GM18951 (cell line): ENCODE measurements around the gene SAMHD1.
"Not testable (repeated sequence)": the region's sequence is repeated elsewhere in the genome, so short reads cannot be mapped to it uniquely, and the experiment has no call there.

Experiments
- POLR2A ChIP-seq: IDR thresholded peaks from 4 replicates; pipeline ENCODE4 v1.6.1; 2011; ENCODE audit warnings: mild to moderate bottlenecking; ENCODE audit not compliant: insufficient read length, insufficient read depth; ENCODE audit errors: extremely low read depth
- in situ Hi-C: fragments of 300-500 bp; cut with MboI; formaldehyde crosslinking; loops from one replicate; pipeline ENCODE4 v1.12.0; 2022; ENCODE audit warnings: low sequenced_read_pairs, mixed read lengths, inconsistent platforms; ENCODE audit not compliant: unreplicated experiment

Gene SAMHD1

DNA sequence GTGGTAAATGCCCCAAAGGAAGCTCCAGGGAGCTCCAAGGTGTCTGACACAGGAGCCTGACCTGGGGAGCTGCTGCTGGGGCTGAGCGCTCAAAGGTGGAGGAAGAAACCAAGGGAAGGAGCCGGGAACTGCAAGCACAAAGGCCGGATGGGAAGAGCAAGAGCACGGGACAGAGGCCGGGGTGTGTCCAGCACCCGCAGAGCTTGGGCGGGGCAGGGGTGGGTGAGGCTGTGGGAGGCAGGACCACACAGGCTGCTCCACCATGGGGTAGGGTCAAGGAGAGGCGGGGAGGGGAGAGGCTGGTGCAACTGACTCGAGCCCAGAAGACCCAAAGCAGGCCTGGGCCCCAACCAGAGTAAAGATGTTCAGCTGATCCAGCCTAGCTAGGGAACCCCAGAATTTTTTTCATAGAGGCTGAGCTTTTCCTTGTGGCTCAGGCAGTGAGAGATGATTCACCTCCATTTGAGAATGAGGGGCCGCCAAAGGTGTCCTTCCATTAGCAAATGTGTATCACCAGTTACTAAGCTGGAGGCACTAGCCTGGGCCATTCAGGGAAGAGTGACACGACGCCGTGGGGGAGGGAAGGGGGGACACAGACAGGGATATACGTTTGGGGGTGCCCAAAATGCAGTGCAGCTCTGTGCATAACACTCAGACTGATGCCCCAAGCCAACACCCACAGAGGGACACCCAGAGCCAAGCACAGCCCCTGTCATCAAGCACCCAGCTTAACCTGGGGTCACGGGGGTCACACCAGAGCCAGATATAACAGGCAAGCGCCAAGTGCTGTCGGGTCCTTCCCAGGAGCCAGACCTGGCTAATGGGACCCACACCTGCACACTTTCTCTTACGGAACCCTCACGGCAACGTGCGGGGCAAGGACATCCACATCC is 96.9 kb downstream of the SAMHD1 start:
- in situ Hi-C loops: no loop called here

DNA sequence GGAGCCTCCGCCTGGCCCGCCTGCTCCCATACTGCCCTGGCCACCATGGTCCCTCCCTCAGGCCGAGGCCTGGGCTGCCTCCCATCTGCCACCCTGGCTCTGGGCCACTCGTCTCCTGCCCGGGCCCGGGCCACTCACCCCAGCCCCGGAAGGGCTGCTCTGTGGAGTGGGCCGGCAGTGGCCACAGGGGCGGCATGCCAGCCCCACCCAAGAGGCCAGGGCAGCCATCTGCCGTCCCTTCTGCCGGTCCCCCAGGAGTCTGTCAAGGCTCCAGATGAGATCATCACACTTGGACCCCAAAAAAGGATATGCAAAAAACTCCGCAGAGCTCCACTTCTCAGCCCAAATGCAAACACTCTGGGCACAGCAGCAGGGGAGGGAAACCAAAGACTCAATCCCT is 99.3 kb downstream of the SAMHD1 start:
- in situ Hi-C loops: no loop called here
- TF ChIP-seq POLR2A: no peak

More for the DNA sequence above, 96.9 kb downstream of the SAMHD1 start:
- no peak for TF ChIP-seq POLR2A

DNA sequence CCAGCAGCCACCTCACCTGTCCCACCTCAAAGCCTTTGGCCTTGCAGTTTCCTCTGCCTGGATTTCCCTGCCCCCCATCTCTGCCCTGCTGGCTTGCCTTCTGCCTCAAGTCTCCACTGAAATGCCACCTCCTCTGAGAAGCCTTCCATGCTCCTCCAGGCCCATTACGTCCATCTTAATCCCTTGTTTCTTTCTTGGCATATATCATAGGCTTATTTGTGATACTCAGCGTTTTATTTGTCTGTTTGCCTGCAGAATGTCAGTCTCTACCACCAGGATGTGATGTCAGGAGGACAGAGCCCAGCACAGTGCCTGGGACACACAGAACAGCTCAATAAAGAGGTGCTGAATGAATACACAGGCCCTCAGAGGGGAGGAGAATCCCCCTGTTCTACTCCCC is 100.0 kb downstream of the SAMHD1 start:
- TF ChIP-seq POLR2A: no peak
- in situ Hi-C loops: no loop called here

DNA sequence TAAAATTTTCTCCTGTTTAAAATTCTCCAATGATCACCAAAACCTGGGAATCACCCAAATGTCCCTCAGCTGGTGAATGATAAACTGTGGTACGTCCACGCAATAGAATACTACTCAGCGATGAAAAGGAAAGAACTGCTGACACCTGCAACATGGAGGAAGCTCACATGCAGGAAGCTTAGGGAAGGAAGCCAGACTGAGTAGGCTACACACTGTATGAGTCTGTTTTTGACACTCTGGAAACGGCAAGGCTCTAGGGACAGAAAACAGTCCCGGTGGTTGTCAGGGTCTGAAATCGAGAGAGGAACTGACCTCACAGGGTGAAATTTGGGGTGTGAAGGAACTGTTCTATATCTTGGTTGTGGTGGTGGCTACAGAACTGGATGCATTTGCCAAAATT is 100.7 kb downstream of the SAMHD1 start:
- TF ChIP-seq POLR2A: no peak
- in situ Hi-C loops: no loop called here

DNA sequence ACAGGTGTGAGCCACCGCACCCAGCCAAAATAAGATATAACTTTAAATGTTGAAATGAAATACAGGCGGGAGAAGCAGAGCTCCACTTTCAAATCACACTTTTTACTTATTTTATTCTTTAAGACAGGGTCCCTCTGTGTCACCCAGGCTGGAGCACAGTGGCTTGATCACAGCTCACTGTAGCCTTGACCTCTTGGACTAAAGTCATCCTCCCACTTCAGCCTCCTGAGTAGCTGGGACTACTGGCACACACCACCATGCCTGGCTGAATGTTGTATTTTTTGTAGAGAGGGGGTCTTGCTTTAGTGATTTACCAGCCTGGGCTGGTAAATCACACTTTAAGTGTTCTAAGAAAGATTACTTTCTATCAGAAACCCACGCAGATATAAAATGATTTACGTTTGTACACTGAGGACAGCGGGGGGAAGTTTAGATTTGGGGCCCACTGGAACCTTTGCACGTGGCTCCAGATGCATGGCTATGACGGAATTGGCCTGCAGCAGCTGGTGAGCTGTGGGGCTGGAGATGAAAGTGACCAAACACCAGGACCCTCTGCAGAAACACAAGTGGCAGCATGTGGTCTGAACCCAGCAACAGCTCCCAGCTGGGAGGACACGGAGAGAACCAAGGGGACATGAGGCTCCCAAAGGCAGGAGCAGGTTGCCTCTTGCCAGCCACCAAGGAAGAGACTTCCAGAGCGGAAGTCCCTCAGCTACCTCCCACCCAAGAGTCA is 102.0 kb downstream of the SAMHD1 start:
- in situ Hi-C loops: no loop called here
- no peak for TF ChIP-seq POLR2A

DNA sequence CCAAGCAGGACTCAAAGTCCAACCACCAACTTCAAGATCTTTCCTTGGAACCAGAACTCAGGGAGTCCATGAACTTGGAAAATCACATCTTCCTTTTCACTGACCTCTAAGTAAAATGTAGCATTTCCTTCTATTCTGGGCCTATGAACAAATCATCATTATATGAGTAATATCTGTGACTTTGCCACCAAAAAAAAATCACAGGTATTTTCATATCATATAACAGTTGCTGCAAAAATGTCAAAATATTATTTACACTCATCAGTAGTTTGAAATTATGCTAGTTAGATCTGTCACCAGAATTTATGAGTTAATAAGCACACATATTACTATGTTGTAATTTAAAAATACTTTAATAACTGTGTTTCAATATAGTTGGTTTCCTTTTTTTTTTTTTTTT is 102.8 kb downstream of the SAMHD1 start:
- in situ Hi-C loops: no loop called here
- no peak for TF ChIP-seq POLR2A

DNA sequence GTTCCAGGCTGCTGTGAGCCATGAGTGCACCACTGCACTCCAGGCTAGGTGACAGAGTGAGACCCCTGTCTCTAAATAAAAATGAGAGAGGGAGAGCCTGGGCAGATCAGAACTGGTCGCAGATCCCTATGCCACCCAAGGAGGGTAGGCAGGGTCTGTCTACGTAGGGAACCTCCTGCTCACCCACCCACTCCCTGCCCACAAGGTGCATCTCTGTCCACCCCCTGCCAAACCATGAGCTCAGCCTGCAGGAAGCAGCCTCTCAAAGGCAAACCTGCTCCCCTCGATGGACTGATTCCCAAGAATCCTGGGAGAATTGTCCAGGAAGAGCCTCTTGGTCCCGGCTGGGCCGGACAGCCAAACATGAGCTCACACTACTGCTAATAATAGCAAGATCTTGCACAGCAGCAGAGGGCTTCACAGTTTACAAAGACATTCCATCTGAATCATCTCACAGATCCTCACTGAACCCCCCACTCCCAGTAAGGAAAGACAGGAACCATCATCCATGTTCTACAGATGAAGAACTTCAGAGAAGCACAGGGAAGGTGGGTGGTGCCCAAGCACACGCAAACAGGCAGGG is 103.3 kb downstream of the SAMHD1 start:
- no peak for TF ChIP-seq POLR2A
- in situ Hi-C loops: no loop called here

DNA sequence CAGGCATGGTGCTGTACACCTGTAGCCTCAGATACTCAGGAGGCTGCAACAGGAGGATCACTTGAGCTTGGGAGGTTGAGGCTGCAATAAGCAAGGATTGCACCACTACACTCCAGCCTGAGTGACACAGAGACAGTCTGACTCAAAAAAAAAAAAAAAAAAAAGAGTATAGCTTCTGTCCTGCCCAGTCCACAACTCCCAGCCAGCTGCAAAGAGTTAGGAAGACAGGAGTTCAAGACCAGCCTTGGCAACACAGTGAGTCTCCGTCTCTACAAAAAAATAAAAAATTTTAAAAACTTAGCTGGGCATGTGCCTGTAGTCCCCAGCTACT is 103.8 kb downstream of the SAMHD1 start:
- in situ Hi-C loops: no loop called here
- no peak for TF ChIP-seq POLR2A

DNA sequence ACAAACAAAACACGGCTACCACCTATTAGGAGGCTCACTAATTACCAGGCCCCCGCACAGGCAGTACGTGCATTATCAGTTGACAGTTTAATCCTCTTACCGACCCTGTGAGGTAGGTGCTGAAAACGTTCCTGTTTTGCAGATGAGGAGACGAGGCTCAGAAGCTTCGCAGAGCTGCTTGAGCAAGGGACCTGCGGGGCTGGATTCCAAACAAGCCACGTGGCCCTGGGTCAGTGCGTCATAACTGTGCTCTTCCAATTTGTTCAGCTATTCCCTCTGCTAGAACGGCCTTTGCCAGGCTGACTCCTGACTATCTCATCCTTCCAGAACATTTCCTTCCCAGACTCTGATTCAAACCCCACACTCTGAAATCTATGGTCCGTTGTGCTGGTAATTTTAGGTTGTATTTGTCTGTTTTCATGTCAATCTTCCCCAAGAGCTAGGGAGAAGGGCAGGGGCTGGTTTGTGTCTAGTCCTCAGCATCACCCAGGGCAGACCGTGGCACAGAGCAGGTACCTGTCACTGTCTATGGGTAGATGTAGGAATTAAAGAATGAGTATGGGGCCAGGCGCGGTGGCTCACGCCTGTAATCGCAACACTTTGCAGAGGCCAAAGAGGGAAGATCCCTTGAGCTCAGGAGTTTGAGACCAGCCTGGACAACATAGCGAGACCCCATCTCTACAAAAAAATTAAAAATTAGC is 104.3 kb downstream of the SAMHD1 start:
- in situ Hi-C loops: no loop called here
- no peak for TF ChIP-seq POLR2A

DNA sequence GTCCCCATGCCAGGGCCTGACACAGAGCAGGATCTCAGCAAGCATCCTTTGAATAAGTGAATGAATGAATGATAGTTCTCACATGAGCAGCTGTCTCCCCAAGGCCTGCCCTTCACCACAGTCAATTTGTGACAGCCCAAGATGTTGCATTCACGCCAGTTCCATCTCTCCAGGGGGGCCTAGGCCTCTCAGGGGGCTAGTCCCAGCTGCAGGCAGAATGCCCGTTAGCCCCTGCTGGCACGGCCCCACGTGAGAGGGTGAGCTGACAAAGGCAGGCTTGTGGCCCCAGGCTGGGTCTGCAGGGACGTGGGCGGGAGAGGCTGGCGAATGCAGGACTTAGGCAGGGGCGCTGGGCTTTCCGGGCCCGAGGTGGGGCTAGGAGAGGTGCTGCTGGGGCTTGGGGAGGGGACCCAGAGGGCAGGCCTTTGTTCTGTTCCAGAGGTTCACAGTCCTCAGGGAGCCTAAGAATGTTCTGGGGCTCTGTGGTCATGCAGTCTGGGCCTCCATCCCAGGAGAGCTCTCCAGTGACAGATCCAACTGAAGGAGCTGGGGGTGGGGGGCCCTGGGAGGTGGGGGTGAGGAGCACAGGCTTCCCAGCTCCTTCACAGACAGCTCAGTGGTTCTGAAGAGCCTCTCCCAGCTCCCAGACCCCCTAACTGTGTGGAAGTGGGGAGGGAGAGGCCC is 106.1 kb downstream of the SAMHD1 start:
- in situ Hi-C loops: no loop called here
- TF ChIP-seq POLR2A: peak; percentile 12

DNA sequence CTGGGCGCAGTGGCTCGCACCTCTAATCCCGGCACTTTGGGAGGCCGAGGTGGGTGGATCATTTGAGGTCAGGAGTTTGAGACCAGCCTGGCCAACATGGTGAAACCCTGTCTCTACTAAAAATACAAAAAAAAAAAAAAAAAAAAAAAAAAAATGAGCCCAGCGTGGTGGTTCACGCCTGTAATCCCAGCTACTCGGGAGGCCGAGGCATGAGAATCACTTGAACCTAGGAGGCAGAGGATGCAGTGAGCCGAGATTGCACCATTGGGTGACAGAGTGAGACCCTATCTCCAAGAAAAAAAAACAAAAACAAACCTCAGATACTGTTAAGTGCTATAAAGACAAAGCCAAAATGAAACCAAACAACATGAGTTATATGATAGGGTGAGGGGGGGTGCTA is 110.5 kb downstream of the SAMHD1 start:
- in situ Hi-C loops: not testable (repeated sequence)
